GM18508 (cell line): Measurements from ENCODE around the gene LHX5.

Experiments
- ATAC-seq: cut with Tn5 transposase; IDR thresholded peaks from one replicate; pipeline ENCODE4 v1.9.1; 2021; ENCODE audit warnings: moderate number of reproducible peaks; ENCODE audit not compliant: insufficient read depth, unreplicated experiment

Gene LHX5

GRCh38 chr12:113478351-113479011 lies 6.8 kb upstream of the LHX5 start:
- no peak for ATAC-seq

GRCh38 chr12:113477842-113478215 lies 6.2 kb upstream of the LHX5 start:
- ATAC-seq: no peak

GRCh38 chr12:113477171-113477841 lies 5.6 kb upstream of the LHX5 start:
- no peak for ATAC-seq

- ATAC-seq: no peak
These were observed 4.7 kb upstream of the LHX5 start for GRCh38 chr12:113476176-113476986.

GRCh38 chr12:113475451-113476175 lies 3.9 kb upstream of the LHX5 start:
- no peak for ATAC-seq

GRCh38 chr12:113474635-113475436 lies 3.2 kb upstream of the LHX5 start:
- no peak for ATAC-seq

- no peak for ATAC-seq
These were observed 2.3 kb upstream of the LHX5 start for GRCh38 chr12:113473942-113474341.

GRCh38 chr12:113473400-113473799 lies 1.7 kb upstream of the LHX5 start:
- no peak for ATAC-seq

GRCh38 chr12:113472191-113473121 lies 785 bp upstream of the LHX5 start:
- no peak for ATAC-seq

GRCh38 chr12:113470871-113471618 lies 626 bp downstream of the LHX5 start:
- ATAC-seq: no peak

GRCh38 chr12:113469949-113470743 lies 1.5 kb downstream of the LHX5 start:
- ATAC-seq: no peak

GRCh38 chr12:113469224-113469948 lies 2.3 kb downstream of the LHX5 start:
- ATAC-seq: no peak

GRCh38 chr12:113468365-113469223 lies 3.1 kb downstream of the LHX5 start:
- no peak for ATAC-seq

GRCh38 chr12:113467502-113468364 lies 3.9 kb downstream of the LHX5 start:
- ATAC-seq: no peak

GRCh38 chr12:113467142-113467501 lies 4.5 kb downstream of the LHX5 start:
- ATAC-seq: no peak
